Tibial nerve (tissue), 4 donors: ENCODE results near the gene ELOF1. TPM values are rescaled to one million over a fixed set of nuclear protein-coding genes. Genes with fewer than 3 reads are reported as not detected.
"Not testable (repeated sequence)": the region's sequence is repeated elsewhere in the genome, so short reads cannot be mapped to it uniquely, and the experiment has no call there.

ENCODE experiments used
- DNase-seq, 2 donors: peaks; one replicate each; pipeline ENCODE4 v3.0.0-alpha.2; 2019; ENCODE audit warnings: low spot score in 2 of 2
- H3K27ac ChIP-seq, 4 donors: fragments of 200-600 bp; sonication (generic) in 3 of 4; one replicate each; pipeline ENCODE4 v1.5.1; 2017 to 2019; ENCODE audit warnings: mild to moderate bottlenecking in 1 of 4
- H3K27me3 ChIP-seq, 2 donors: fragments of 200-600 bp; sonication (generic) in 1 of 2; one replicate each; pipeline versions ENCODE4 v1.5.1 to v1.6.0; 2017 to 2019
- H3K36me3 ChIP-seq, 3 donors: fragments of 200-600 bp; sonication (generic); one replicate each; pipeline ENCODE4 v1.5.1; 2018 to 2019
- H3K4me1 ChIP-seq, 4 donors: fragments of 200-600 bp; sonication (generic) in 3 of 4; one replicate each; pipeline ENCODE4 v1.5.1; 2017 to 2019
- H3K4me3 ChIP-seq, 4 donors: fragments of 200-600 bp; sonication (generic) in 3 of 4; one replicate each; pipeline ENCODE4 v1.5.1; 2017 to 2019; ENCODE audit warnings: mild to moderate bottlenecking in 1 of 4, moderate library complexity in 1 of 4
- H3K9me3 ChIP-seq, 4 donors: fragments of 200-600 bp; sonication (generic) in 3 of 4; one replicate each; pipeline ENCODE4 v1.5.1; 2017 to 2019
- CTCF ChIP-seq, 5 experiments: fragments of 200-600 bp in 3 of 5; fragments of 450-650 bp in 2 of 5; sonication (generic) in 3 of 5; IDR thresholded peaks; one replicate each; pipeline ENCODE4 v1.5.1; 2016 to 2019; ENCODE audit warnings: antibody characterized with exemption in 5 of 5, mild to moderate bottlenecking in 3 of 5, moderate library complexity in 2 of 5
- EP300 ChIP-seq, 2 donors: sonication (generic); formaldehyde crosslinking; IDR thresholded peaks; one replicate each; pipeline ENCODE4 v1.6.1; 2017; ENCODE audit warnings: antibody characterized with exemption in 2 of 2, mild to moderate bottlenecking in 1 of 2
- POLR2A ChIP-seq, 2 donors: fragments of 450-650 bp; IDR thresholded peaks; one replicate each; pipeline ENCODE4 v1.6.1; 2017; ENCODE audit warnings: antibody characterized with exemption in 2 of 2, mild to moderate bottlenecking in 2 of 2, moderate library complexity in 2 of 2
- WGBS, 2 donors: methylation state at CpG; one replicate each; pipeline ENCODE4 v1.1.5; 2018; 5-methylcytosine and 5-hydroxymethylcytosine counted together
- total RNA-seq, 4 donors: library from RNA; depleted of rRNA; stranded (reverse); fragments of >200 nt; gene quantifications; one replicate each; pipeline ENCODE4 v1.1.0, GENCODE V29; 2016

Gene ELOF1
- total RNA-seq, 4 donors from 2014 or later, result 26.8 to 34.1 (median 28.9) TPM

GRCh38 chr19:11570039-11570462, 11.0 kb upstream of the ELOF1 start:
- H3K4me1 ChIP-seq, result no peaks in the 10 kb centered on the region
- H3K4me3 ChIP-seq, result no peak overlapping the region
- H3K9me3 ChIP-seq, result no peaks in the 10 kb centered on the region
- H3K36me3 ChIP-seq, result no peaks in the 10 kb centered on the region
- no peak for DNase-seq
- WGBS, 2 donors, result 68 to 70% methylated on average over 5 of the region's 5 CpGs
- TF ChIP-seq CTCF (IDR thresholded peaks at IDR 0.05) (no peak), POLR2A (IDR thresholded peaks at IDR 0.05) (no peak), EP300 (IDR thresholded peaks at IDR 0.05) (no peak)
- no peak overlapping the region for H3K27ac ChIP-seq
- no peaks in the 10 kb centered on the region for H3K27me3 ChIP-seq

- no peak overlapping the region for H3K27ac ChIP-seq
- TF ChIP-seq EP300 (IDR thresholded peaks at IDR 0.05) (no peak), CTCF (IDR thresholded peaks at IDR 0.05) (no peak)
- H3K4me1 ChIP-seq, result no peaks in the 10 kb centered on the region
- 75 to 90% methylated on average over 2 of the region's 2 CpGs for WGBS, 2 donors
- H3K9me3 ChIP-seq, result no peaks in the 10 kb centered on the region
- H3K4me3 ChIP-seq, result no peak overlapping the region
- H3K27me3 ChIP-seq, result no peaks in the 10 kb centered on the region
- no peaks in the 10 kb centered on the region for H3K36me3 ChIP-seq
- no peak for DNase-seq
Observed at GRCh38 chr19:11566164-11566563, 7.1 kb upstream of the ELOF1 start.

GRCh38 chr19:11565649-11565980, 6.6 kb upstream of the ELOF1 start:
- not testable (repeated sequence) for H3K27me3 ChIP-seq, H3K4me3 ChIP-seq, H3K4me1 ChIP-seq, H3K9me3 ChIP-seq, DNase-seq, H3K27ac ChIP-seq, H3K36me3 ChIP-seq
- 74 to 87% methylated on average over 5 of the region's 5 CpGs for WGBS, 2 donors

GRCh38 chr19:11564082-11564807, 5.2 kb upstream of the ELOF1 start:
- peaks cover 0 to 16% (median 9%) of the 10 kb centered on the region in 4 donors for H3K4me1 ChIP-seq
- not testable (repeated sequence) for DNase-seq, H3K4me3 ChIP-seq, H3K36me3 ChIP-seq, H3K9me3 ChIP-seq, H3K27ac ChIP-seq, H3K27me3 ChIP-seq
- 91 to 95% methylated on average over 6 of the region's 6 CpGs for WGBS, 2 donors

- H3K4me3 ChIP-seq, result no peak overlapping the region
- H3K4me1 ChIP-seq, result peaks cover 0 to 18% (median 9%) of the 10 kb centered on the region in 4 donors
- 89 to 92% methylated on average over 8 of the region's 8 CpGs for WGBS, 2 donors
- no peak for DNase-seq
- no peaks in the 10 kb centered on the region for H3K9me3 ChIP-seq
- H3K27ac ChIP-seq, result no peak overlapping the region
- H3K36me3 ChIP-seq, result no peaks in the 10 kb centered on the region
- no peaks in the 10 kb centered on the region for H3K27me3 ChIP-seq
- TF ChIP-seq CTCF (IDR thresholded peaks at IDR 0.05), result no peak
- TF ChIP-seq EP300 (IDR thresholded peaks at IDR 0.05), result no peak
- no peak for TF ChIP-seq POLR2A (IDR thresholded peaks at IDR 0.05)
Observed at GRCh38 chr19:11563532-11563931, 4.5 kb upstream of the ELOF1 start.

GRCh38 chr19:11560404-11561051, 1.5 kb upstream of the ELOF1 start:
- Histone ChIP-seq H3K36me3 (peaks cover 0 to 14% (median 0%) of the 10 kb centered on the region in 3 donors), H3K27ac (no peak overlapping the region), H3K4me3 (no peak overlapping the region), H3K9me3 (no peaks in the 10 kb centered on the region), H3K4me1 (peaks cover 0 to 44% (median 17%) of the 10 kb centered on the region in 4 donors), H3K27me3 (no peaks in the 10 kb centered on the region)
- TF ChIP-seq CTCF (IDR thresholded peaks at IDR 0.05), result peak; percentile 32 to 65 (median 60)
- no peak for TF ChIP-seq EP300 (IDR thresholded peaks at IDR 0.05)
- 8 to 16% methylated on average over 9 of the region's 9 CpGs for WGBS, 2 donors
- DNase-seq, result no peak
